ENCODE measurements around the gene MAN2A1. TPM values are rescaled to one million over a fixed set of nuclear protein-coding genes. Genes with fewer than 3 reads are reported as not detected.

Gene MAN2A1
- total RNA-seq, 2 donors from 2014 or later, result 81.2 to 104 TPM

GRCh38 chr5:109688970-109689739, 572 bp upstream of the MAN2A1 start:
- TF ChIP-seq, protein P1, sequence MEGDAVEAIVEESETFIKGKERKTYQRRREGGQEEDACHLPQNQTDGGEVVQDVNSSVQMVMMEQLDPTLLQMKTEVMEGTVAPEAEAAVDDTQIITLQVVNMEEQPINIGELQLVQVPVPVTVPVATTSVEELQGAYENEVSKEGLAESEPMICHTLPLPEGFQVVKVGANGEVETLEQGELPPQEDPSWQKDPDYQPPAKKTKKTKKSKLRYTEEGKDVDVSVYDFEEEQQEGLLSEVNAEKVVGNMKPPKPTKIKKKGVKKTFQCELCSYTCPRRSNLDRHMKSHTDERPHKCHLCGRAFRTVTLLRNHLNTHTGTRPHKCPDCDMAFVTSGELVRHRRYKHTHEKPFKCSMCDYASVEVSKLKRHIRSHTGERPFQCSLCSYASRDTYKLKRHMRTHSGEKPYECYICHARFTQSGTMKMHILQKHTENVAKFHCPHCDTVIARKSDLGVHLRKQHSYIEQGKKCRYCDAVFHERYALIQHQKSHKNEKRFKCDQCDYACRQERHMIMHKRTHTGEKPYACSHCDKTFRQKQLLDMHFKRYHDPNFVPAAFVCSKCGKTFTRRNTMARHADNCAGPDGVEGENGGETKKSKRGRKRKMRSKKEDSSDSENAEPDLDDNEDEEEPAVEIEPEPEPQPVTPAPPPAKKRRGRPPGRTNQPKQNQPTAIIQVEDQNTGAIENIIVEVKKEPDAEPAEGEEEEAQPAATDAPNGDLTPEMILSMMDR (IDR thresholded peaks at IDR 0.05), result no peak

GRCh38 chr5:109690242-109690974, 681 bp downstream of the MAN2A1 start:
- Histone ChIP-seq H3K4me1 (peaks cover 6% of the 10 kb centered on the region), H3K36me3 (no peaks in the 10 kb centered on the region), H3K9ac (ENCODE audit: low read depth in 2 of 2, low read length in 2 of 2) (peak overlapping the region; percentile 88 to 97), H3K27ac (peak overlapping the region; percentile 99), H3K9me3 (no peaks in the 10 kb centered on the region), H3K27me3 (no peaks in the 10 kb centered on the region), H3K4me3 (peak overlapping the region; percentile 97)
- intact Hi-C loops (cut with DNase I), result no loop called here
- TF ChIP-seq, protein P1 (IDR thresholded peaks at IDR 0.05), result no peak
- DNase-seq, result peak; percentile 53

More at GRCh38 chr5:109688970-109689739, 572 bp upstream of the MAN2A1 start:
- Histone ChIP-seq H3K4me3 (peak overlapping the region; percentile 97), H3K9ac (ENCODE audit: low read depth in 2 of 2, low read length in 2 of 2) (peak overlapping the region; percentile 88 to 97), H3K27me3 (no peaks in the 10 kb centered on the region), H3K9me3 (no peaks in the 10 kb centered on the region), H3K27ac (peak overlapping the region; percentile 99), H3K36me3 (no peaks in the 10 kb centered on the region), H3K4me1 (peaks cover 6% of the 10 kb centered on the region)
- intact Hi-C loops (cut with DNase I), result loop anchor here (5.0 kb wide), 1 partner anchor 767 kb away; no protein-coding TSS in a partner anchor
- peak; percentile 90 for DNase-seq

DNA sequence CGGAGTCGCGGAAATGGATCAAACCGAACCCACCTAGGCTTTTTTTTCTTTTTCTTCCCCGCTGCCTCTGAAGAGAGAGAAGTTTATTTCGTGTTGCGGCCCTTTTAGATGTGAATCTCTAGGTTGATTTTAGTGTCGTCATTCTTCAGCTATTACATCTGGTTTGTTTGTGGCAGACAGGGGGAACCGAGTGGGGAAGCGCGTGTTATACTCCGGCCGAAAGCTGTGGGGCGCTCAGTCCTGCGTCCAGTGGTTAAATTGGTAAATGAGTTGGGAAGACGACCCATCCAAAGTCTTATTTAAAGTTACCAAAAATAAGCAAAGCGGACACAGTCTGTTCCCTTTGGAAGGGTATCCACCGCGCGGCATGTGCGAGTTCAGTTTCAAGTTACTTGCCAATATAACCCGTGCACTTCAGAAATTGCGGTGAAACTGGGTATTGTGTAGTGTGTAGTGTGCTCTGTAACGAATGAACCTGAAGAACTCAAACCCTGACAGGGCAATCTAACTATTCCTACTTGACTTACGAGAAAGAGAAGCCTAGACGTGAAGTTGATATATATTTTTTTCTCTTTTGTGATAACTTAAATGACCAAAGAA, 1.3 kb downstream of the MAN2A1 start:
- Histone ChIP-seq H3K27ac (peak overlapping the region; percentile 99), H3K36me3 (no peaks in the 10 kb centered on the region), H3K27me3 (no peaks in the 10 kb centered on the region), H3K4me3 (peak overlapping the region; percentile 97), H3K4me1 (peaks cover 6% of the 10 kb centered on the region), H3K9me3 (no peaks in the 10 kb centered on the region), H3K9ac (ENCODE audit: low read depth in 2 of 2, low read length in 2 of 2) (peak overlapping the region; percentile 88 to 97)
- TF ChIP-seq, protein P1 (IDR thresholded peaks at IDR 0.05), result peak; percentile 57
- intact Hi-C loops (cut with DNase I), result no loop called here
- DNase-seq, result peak; percentile 81

- Histone ChIP-seq H3K4me1 (peaks cover 6% of the 10 kb centered on the region), H3K9me3 (no peaks in the 10 kb centered on the region), H3K9ac (ENCODE audit: low read depth in 2 of 2, low read length in 2 of 2) (peak overlapping the region in 1 of 2 donors; percentile 1), H3K36me3 (no peaks in the 10 kb centered on the region), H3K27me3 (no peaks in the 10 kb centered on the region), H3K27ac (no peak overlapping the region), H3K4me3 (no peak overlapping the region)
- intact Hi-C loops (cut with DNase I), result no loop called here
- TF ChIP-seq, protein P1 (IDR thresholded peaks at IDR 0.05), result no peak
- DNase-seq, result no peak
These were observed 2.3 kb downstream of the MAN2A1 start for GRCh38 chr5:109691996-109692395.

GRCh38 chr5:109692852-109693251, 3.1 kb downstream of the MAN2A1 start:
- no peak overlapping the region for H3K4me3 ChIP-seq
- H3K27ac ChIP-seq, result no peak overlapping the region
- TF ChIP-seq, protein P1 (IDR thresholded peaks at IDR 0.05), result no peak

More at GRCh38 chr5:109692852-109693251, 3.1 kb downstream of the MAN2A1 start:
- Histone ChIP-seq H3K9me3 (no peaks in the 10 kb centered on the region), H3K9ac (ENCODE audit: low read depth in 2 of 2, low read length in 2 of 2) (no peak overlapping the region), H3K27me3 (no peaks in the 10 kb centered on the region), H3K36me3 (no peaks in the 10 kb centered on the region), H3K4me1 (peaks cover 6% of the 10 kb centered on the region)
- intact Hi-C loops (cut with DNase I), result no loop called here
- no peak for DNase-seq

All from colonic mucosa (tissue), 4 donors.